Effector CD4-positive, alpha-beta T cell (primary cell): ENCODE results near the gene TMEM97.
"Not testable (repeated sequence)": the region's sequence is repeated elsewhere in the genome, so short reads cannot be mapped to it uniquely, and the experiment has no call there.

ENCODE experiments used
- DNase-seq: peaks from one replicate; pipeline ENCODE4 v3.0.0-alpha.2; 2020
- total RNA-seq: gene quantifications from one replicate; lab custom pipeline; 2026; lab: John Stamatoyannopoulos, UW

TMEM97 gene
- 4.7 reads per million, percentile 18 among the genes with 10 or more reads in this experiment for total RNA-seq

- DNase-seq = peak; percentile 92
These were observed at the start of gene TMEM97 for GRCh38 chr17:28318759-28319597. Gene TMEM97 (plus strand): TSS chr17:28319200. CDS start chr17:28319240, 40 bp downstream.

- no peak for DNase-seq
These were observed 48.9 kb upstream of the TMEM97 start for GRCh38 chr17:28270055-28270454.

- no peak for DNase-seq
These were observed 48.1 kb upstream of the TMEM97 start for GRCh38 chr17:28270926-28271325.

- DNase-seq = no peak
These were observed 47.6 kb upstream of the TMEM97 start for GRCh38 chr17:28271431-28271830.

GRCh38 chr17:28272166-28272565 lies 46.8 kb upstream of the TMEM97 start:
- no peak for DNase-seq

GRCh38 chr17:28273341-28273740 lies 45.7 kb upstream of the TMEM97 start:
- DNase-seq = not testable (repeated sequence)

- no peak for DNase-seq
These were observed 44.3 kb upstream of the TMEM97 start for GRCh38 chr17:28274591-28275265.

GRCh38 chr17:28276011-28276410 lies 43.0 kb upstream of the TMEM97 start:
- DNase-seq = no peak

GRCh38 chr17:28279411-28279810 lies 39.6 kb upstream of the TMEM97 start:
- DNase-seq = no peak

- no peak for DNase-seq
These were observed 38.2 kb upstream of the TMEM97 start for GRCh38 chr17:28280826-28281225.

GRCh38 chr17:28282596-28282995 lies 36.4 kb upstream of the TMEM97 start:
- no peak for DNase-seq

- no peak for DNase-seq
These were observed 33.0 kb upstream of the TMEM97 start for GRCh38 chr17:28285965-28286364.

GRCh38 chr17:28290703-28291102 lies 28.3 kb upstream of the TMEM97 start:
- DNase-seq = no peak

GRCh38 chr17:28291780-28292330 lies 27.1 kb upstream of the TMEM97 start:
- no peak for DNase-seq

GRCh38 chr17:28292878-28293277 lies 26.1 kb upstream of the TMEM97 start:
- not testable (repeated sequence) for DNase-seq

GRCh38 chr17:28293994-28294393 lies 25.0 kb upstream of the TMEM97 start:
- DNase-seq = no peak

GRCh38 chr17:28295677-28296578 lies 23.1 kb upstream of the TMEM97 start:
- DNase-seq = no peak

- DNase-seq = no peak
These were observed 20.6 kb upstream of the TMEM97 start for GRCh38 chr17:28298449-28298848.

- DNase-seq = no peak
These were observed 12.0 kb upstream of the TMEM97 start for GRCh38 chr17:28306954-28307401.

- no peak for DNase-seq
These were observed 5.2 kb upstream of the TMEM97 start for GRCh38 chr17:28313841-28314240.

GRCh38 chr17:28315846-28316705 lies 2.9 kb upstream of the TMEM97 start:
- no peak for DNase-seq
